Neural progenitor cell (in vitro differentiated cells): ENCODE measurements around the gene MEGF9. TPM values are rescaled to one million over a fixed set of nuclear protein-coding genes. Genes with fewer than 3 reads are reported as not detected.
"Not testable (repeated sequence)": the region's sequence is repeated elsewhere in the genome, so short reads cannot be mapped to it uniquely, and the experiment has no call there.

Source experiments
- DNase-seq: peaks from one replicate; pipeline ENCODE4 v3.0.0-alpha.2; 2016; ENCODE audit warnings: low spot score
- H2AFZ ChIP-seq: fragments of 200-600 bp; sonication (generic); replicated peaks from 2 replicates; pipeline ENCODE4 v1.6.1; 2016; ENCODE audit warnings: antibody characterized with exemption
- H3F3A ChIP-seq: fragments of 200-600 bp; sonication (generic); 2 replicates; pipeline ENCODE4 v1.6.1; 2016; ENCODE audit warnings: antibody characterized with exemption, low read depth
- H3K27ac ChIP-seq: fragments of 200-600 bp; sonication (generic); 2 replicates; pipeline ENCODE4 v1.5.1; 2016; ENCODE audit warnings: mild to moderate bottlenecking
- H3K27me3 ChIP-seq: fragments of 200-600 bp; sonication (generic); 2 replicates; pipeline ENCODE4 v1.6.1; 2016; ENCODE audit warnings: mild to moderate bottlenecking, moderate library complexity
- H3K36me3 ChIP-seq: fragments of 200-600 bp; sonication (generic); 2 replicates; pipeline ENCODE4 v1.5.1; 2016
- H3K4me1 ChIP-seq: fragments of 200-600 bp; sonication (generic); 2 replicates; pipeline ENCODE4 v1.6.1; 2016; ENCODE audit warnings: mixed run types
- H3K4me2 ChIP-seq: fragments of 200-600 bp; sonication (generic); 2 replicates; pipeline ENCODE4 v1.6.1; 2016
- H3K4me3 ChIP-seq: fragments of 200-600 bp; sonication (generic); 2 replicates; pipeline ENCODE4 v1.5.1; 2016
- H3K79me2 ChIP-seq: fragments of 200-600 bp; sonication (generic); 2 replicates; pipeline ENCODE4 v1.6.1; 2016; ENCODE audit warnings: low read depth
- H3K9ac ChIP-seq: fragments of 200-600 bp; sonication (generic); 2 replicates; pipeline ENCODE4 v1.6.1; 2016
- H3K9me3 ChIP-seq: fragments of 200-600 bp; sonication (generic); 2 replicates; pipeline ENCODE4 v1.5.1; 2016; ENCODE audit warnings: low read depth
- H4K20me1 ChIP-seq: fragments of 200-600 bp; sonication (generic); 2 replicates; pipeline ENCODE4 v1.6.1; 2016; ENCODE audit warnings: low read depth
- H3K27ac Mint-ChIP-seq: 3 replicates; pipeline ENCODE4 v1.8.0; 2021; ENCODE audit warnings: mixed read lengths
- H3K27me3 Mint-ChIP-seq: 2 replicates; pipeline ENCODE4 v1.8.0; 2022; ENCODE audit warnings: low read depth, mild to moderate bottlenecking, inconsistent platforms, moderate library complexity, mixed read lengths; ENCODE audit not compliant: insufficient read depth
- H3K36me3 Mint-ChIP-seq: 3 replicates; pipeline ENCODE4 v1.8.0; 2021; ENCODE audit warnings: mixed read lengths
- H3K4me1 Mint-ChIP-seq: 3 replicates; pipeline ENCODE4 v1.8.0; 2021; ENCODE audit warnings: mixed read lengths
- H3K4me3 Mint-ChIP-seq: 3 replicates; pipeline ENCODE4 v1.8.0; 2021; ENCODE audit warnings: mild to moderate bottlenecking, moderate library complexity, mixed read lengths
- H3K9me3 Mint-ChIP-seq: 3 replicates; pipeline ENCODE4 v1.8.0; 2020; ENCODE audit warnings: mixed read lengths
- EZH2 ChIP-seq: fragments of 200-600 bp; sonication (generic); IDR thresholded peaks from 2 replicates; pipeline ENCODE4 v1.6.1; 2017; ENCODE audit warnings: antibody characterized with exemption, mild to moderate bottlenecking, moderate library complexity
- EZH2phosphoT487 ChIP-seq: fragments of 200-600 bp; sonication (generic); IDR thresholded peaks from 2 replicates; pipeline ENCODE4 v1.6.1; 2017; ENCODE audit warnings: antibody characterized with exemption
- total RNA-seq: library from RNA; depleted of rRNA; stranded (reverse); fragments of >200 nt; gene quantifications from 2 replicates; pipeline ENCODE4 v1.2.3, GENCODE V29; 2015; ENCODE audit warnings: low replicate concordance
- TF ChIP-seq, protein P1 (sequence below): fragments of 200-600 bp; sonication (generic); IDR thresholded peaks from 2 replicates; pipeline ENCODE4 v1.5.1; 2017; ENCODE audit warnings: antibody characterized with exemption, mild to moderate bottlenecking

MEGF9 gene
- total RNA-seq, 1 donor from 2014 or later: 6.2 TPM

DNA sequence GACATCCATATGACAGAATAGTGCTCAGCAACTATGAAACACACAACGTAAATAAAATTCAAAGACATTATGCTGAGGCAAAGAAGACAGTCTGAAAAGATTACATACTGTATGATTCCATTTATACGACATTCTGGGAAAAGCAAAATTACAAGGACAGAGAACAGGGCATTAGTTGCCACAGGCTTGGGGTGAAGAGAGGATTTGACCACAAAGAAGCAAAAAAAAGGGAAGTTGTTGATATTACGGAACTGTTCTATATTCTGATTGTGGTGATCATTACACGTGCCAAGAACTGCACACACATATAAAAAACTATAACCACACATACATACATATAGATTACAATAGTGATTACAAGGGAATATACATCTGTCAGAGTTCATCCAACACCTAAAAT is 158.4 kb downstream of the MEGF9 start:
- Mint-ChIP-seq H3K9me3 (no peaks in the 10 kb centered on the region), H3K27ac (no peak overlapping the region), H3K36me3 (peaks cover 23% of the 10 kb centered on the region), H3K4me1 (no peaks in the 10 kb centered on the region), H3K4me3 (no peak overlapping the region), H3K27me3 (no peaks in the 10 kb centered on the region)
- no peak overlapping the region for H3K4me3 ChIP-seq
- no peak overlapping the region for H3K27ac ChIP-seq
- TF ChIP-seq EZH2phosphoT487 (no peak), EZH2 (no peak)
- TF ChIP-seq, protein P1, sequence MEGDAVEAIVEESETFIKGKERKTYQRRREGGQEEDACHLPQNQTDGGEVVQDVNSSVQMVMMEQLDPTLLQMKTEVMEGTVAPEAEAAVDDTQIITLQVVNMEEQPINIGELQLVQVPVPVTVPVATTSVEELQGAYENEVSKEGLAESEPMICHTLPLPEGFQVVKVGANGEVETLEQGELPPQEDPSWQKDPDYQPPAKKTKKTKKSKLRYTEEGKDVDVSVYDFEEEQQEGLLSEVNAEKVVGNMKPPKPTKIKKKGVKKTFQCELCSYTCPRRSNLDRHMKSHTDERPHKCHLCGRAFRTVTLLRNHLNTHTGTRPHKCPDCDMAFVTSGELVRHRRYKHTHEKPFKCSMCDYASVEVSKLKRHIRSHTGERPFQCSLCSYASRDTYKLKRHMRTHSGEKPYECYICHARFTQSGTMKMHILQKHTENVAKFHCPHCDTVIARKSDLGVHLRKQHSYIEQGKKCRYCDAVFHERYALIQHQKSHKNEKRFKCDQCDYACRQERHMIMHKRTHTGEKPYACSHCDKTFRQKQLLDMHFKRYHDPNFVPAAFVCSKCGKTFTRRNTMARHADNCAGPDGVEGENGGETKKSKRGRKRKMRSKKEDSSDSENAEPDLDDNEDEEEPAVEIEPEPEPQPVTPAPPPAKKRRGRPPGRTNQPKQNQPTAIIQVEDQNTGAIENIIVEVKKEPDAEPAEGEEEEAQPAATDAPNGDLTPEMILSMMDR: no peak
- H3K36me3 ChIP-seq: peaks cover 10% of the 10 kb centered on the region
- H3K4me2 ChIP-seq: no peak overlapping the region
- H4K20me1 ChIP-seq: peaks cover 7% of the 10 kb centered on the region
- H2AFZ ChIP-seq: no peak overlapping the region
- no peak overlapping the region for H3K9ac ChIP-seq
- H3K79me2 ChIP-seq: peaks cover 55% of the 10 kb centered on the region
- H3F3A ChIP-seq: no peaks in the 10 kb centered on the region
- no peaks in the 10 kb centered on the region for H3K9me3 ChIP-seq
- no peaks in the 10 kb centered on the region for H3K4me1 ChIP-seq
- no peaks in the 10 kb centered on the region for H3K27me3 ChIP-seq
- DNase-seq: no peak

DNA sequence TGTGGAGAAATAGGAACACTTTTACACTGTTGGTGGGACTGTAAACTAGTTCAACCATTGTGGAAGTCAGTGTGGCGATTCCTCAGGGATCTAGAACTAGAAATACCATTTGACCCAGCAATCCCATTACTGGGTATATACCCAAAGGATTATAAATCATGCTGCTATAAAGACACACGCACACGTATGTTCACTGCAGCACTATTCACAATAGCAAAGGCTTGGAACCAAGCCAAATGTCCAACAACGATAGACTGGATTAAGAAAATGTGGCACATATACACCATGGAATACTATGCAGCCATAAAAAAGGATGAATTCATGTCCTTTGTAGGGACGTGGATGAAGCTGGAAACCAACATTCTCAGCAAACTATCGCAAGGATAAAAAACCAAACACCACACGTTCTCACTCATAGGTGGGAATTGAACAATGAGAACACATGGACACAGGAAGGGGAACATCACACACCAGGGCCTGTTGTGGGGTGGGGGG is 162.0 kb downstream of the MEGF9 start:
- not testable (repeated sequence) for H3K9ac ChIP-seq, H2AFZ ChIP-seq, H3K4me3 ChIP-seq, H4K20me1 ChIP-seq, DNase-seq, H3K27ac Mint-ChIP-seq, H3K27me3 Mint-ChIP-seq, H3K27ac ChIP-seq, H3K9me3 Mint-ChIP-seq, H3K4me1 Mint-ChIP-seq, H3K27me3 ChIP-seq, H3K4me3 Mint-ChIP-seq, H3K9me3 ChIP-seq, H3F3A ChIP-seq, H3K4me2 ChIP-seq, H3K4me1 ChIP-seq
- Histone ChIP-seq H3K36me3 (peaks cover 18% of the 10 kb centered on the region), H3K79me2 (peaks cover 27% of the 10 kb centered on the region)
- H3K36me3 Mint-ChIP-seq: peaks cover 20% of the 10 kb centered on the region

Other genes starting within 250 kb of the MEGF9 start
- 62.5 and 72.6 TPM in 2 replicates for gene CDK5RAP2, start 134.3 kb downstream of the MEGF9 start, total RNA-seq
- 31.0 and 32.7 TPM in 2 replicates for gene FBXW2, start 78.9 kb upstream of the MEGF9 start, total RNA-seq
- 4.6 and 8.7 TPM in 2 replicates for gene PSMD5, start 128.5 kb upstream of the MEGF9 start, total RNA-seq
- 27.4 and 45.1 TPM in 2 replicates for gene PHF19, start 162.7 kb upstream of the MEGF9 start, total RNA-seq
- 3.2 and 4.5 TPM in 2 replicates for gene TRAF1, start 212.3 kb upstream of the MEGF9 start, total RNA-seq